Neural crest cell (in vitro differentiated cells): ENCODE data around the gene GLRX3. TPM values are rescaled to one million over a fixed set of nuclear protein-coding genes. Genes with fewer than 3 reads are reported as not detected.

Source experiments
- DNase-seq: peaks from one replicate; pipeline ENCODE4 v3.0.0; 2021; ENCODE audit warnings: low read depth, mixed read lengths, low spot score
- H3K27ac Mint-ChIP-seq: one replicate; pipeline ENCODE4 v1.8.0; 2021; ENCODE audit warnings: mild to moderate bottlenecking, mixed read lengths; ENCODE audit not compliant: unreplicated experiment
- H3K27me3 Mint-ChIP-seq: 2 replicates; pipeline ENCODE4 v1.8.0; 2021; ENCODE audit warnings: low read depth, mild to moderate bottlenecking, mixed read lengths
- H3K36me3 Mint-ChIP-seq: 2 replicates; pipeline ENCODE4 v1.8.0; 2021; ENCODE audit warnings: low read depth, mild to moderate bottlenecking, mixed read lengths
- H3K4me1 Mint-ChIP-seq: 2 replicates; pipeline ENCODE4 v1.8.0; 2021; ENCODE audit warnings: mixed read lengths
- H3K4me3 Mint-ChIP-seq: one replicate; pipeline ENCODE4 v1.8.0; 2021; ENCODE audit warnings: mild to moderate bottlenecking, mixed read lengths
- H3K9me3 Mint-ChIP-seq: 2 replicates; pipeline ENCODE4 v1.8.0; 2021; ENCODE audit warnings: mixed read lengths
- CTCF ChIP-seq: fragments of 200-600 bp; sonication (generic); conservative IDR thresholded peaks from 2 replicates; pipeline ENCODE4 v1.5.0; 2021; ENCODE audit warnings: antibody characterized with exemption, mild to moderate bottlenecking
- total RNA-seq: library from RNA; stranded (reverse); gene quantifications from 2 replicates; pipeline ENCODE4 v1.2.1, GENCODE V29; 2021

GLRX3 gene
- total RNA-seq, 1 donor from 2014 or later = 124 TPM

GRCh38 chr10:130141460-130141859, 5.3 kb downstream of the GLRX3 start:
- no peaks in the 10 kb centered on the region for H3K27me3 Mint-ChIP-seq
- no peaks in the 10 kb centered on the region for H3K9me3 Mint-ChIP-seq
- H3K36me3 Mint-ChIP-seq = peaks cover 14% of the 10 kb centered on the region
- H3K4me3 Mint-ChIP-seq = peak overlapping the region; percentile 33
- DNase-seq = no peak
- TF ChIP-seq CTCF = no peak
- no peak overlapping the region for H3K27ac Mint-ChIP-seq
- H3K4me1 Mint-ChIP-seq = peaks cover 45% of the 10 kb centered on the region

DNA sequence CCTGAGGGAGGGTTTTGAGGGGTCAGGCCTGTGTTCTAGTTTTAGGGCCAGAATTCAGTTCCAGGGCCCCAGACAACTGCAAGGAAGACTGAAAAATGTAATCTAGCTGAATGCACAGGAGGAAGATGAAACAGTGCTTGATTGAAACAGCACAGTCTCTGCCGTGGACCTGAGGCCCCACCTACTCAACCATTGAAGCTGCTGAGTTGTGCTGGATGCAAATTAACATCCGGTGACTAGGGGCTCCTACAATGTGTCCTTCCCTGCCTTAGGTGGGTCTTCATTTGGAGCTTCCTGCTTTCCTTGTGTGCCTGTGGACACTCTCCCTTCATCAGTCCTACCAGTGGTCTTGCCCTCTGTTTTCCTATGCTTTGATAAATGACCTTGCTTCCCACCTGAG, 5.7 kb downstream of the GLRX3 start:
- Mint-ChIP-seq H3K4me1 (peaks cover 45% of the 10 kb centered on the region), H3K27ac (no peak overlapping the region), H3K36me3 (peaks cover 14% of the 10 kb centered on the region), H3K9me3 (no peaks in the 10 kb centered on the region), H3K4me3 (peak overlapping the region; percentile 24), H3K27me3 (no peaks in the 10 kb centered on the region)
- DNase-seq = no peak
- no peak for TF ChIP-seq CTCF

GRCh38 chr10:130146042-130146441, 9.9 kb downstream of the GLRX3 start:
- no peaks in the 10 kb centered on the region for H3K27me3 Mint-ChIP-seq
- H3K4me1 Mint-ChIP-seq = peaks cover 19% of the 10 kb centered on the region
- H3K4me3 Mint-ChIP-seq = no peak overlapping the region
- no peak for DNase-seq
- H3K9me3 Mint-ChIP-seq = no peaks in the 10 kb centered on the region
- H3K27ac Mint-ChIP-seq = no peak overlapping the region
- H3K36me3 Mint-ChIP-seq = peaks cover 13% of the 10 kb centered on the region
- TF ChIP-seq CTCF = no peak

DNA sequence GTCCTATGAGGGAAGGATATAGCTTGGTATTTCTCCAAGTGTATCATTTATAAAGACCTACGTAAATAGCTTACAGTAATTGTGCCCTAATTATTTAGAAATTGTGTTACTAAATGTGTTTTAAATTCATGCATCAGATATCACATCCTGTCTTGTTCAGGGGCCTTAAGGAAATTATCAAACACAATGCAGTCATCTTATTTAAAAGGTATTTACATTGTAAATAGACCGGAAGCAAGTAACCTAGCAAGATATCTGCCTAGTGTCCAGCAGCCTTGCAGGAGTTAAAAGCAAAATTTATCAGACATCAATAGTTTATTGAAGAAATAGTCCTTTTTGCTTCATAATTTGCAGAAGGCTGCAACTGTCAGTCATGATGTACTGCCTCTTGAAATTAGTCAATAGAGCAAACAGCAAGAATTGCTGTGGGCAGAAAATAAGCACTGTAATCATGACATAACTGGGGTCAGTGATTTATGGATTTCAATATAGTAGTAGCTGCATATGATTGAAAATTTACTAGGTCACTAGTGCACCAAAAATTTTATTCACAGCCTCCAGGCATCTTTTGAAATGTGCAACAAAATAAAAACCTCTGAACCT, 23.1 kb downstream of the GLRX3 start:
- H3K36me3 Mint-ChIP-seq = peaks cover 14% of the 10 kb centered on the region
- DNase-seq = no peak
- no peak for TF ChIP-seq CTCF
- no peak overlapping the region for H3K27ac Mint-ChIP-seq
- peaks cover 3% of the 10 kb centered on the region for H3K9me3 Mint-ChIP-seq
- H3K4me1 Mint-ChIP-seq = peaks cover 7% of the 10 kb centered on the region
- H3K4me3 Mint-ChIP-seq = no peak overlapping the region
- H3K27me3 Mint-ChIP-seq = no peaks in the 10 kb centered on the region

DNA sequence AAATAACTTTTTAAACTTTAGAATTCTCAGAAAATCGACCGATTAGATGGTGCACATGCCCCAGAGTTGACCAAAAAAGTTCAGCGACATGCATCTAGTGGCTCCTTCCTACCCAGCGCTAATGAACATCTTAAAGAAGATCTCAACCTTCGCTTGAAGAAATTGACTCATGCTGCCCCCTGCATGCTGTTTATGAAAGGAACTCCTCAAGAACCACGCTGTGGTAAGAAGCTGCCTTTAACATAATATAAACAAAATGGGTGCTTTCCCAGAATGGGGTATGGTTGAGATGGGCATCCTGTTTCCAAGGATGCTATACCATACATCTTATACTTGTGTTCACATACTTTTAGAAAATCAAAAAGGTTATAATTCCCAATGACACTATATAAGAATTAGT, 24.6 kb downstream of the GLRX3 start:
- Mint-ChIP-seq H3K4me1 (peaks cover 7% of the 10 kb centered on the region), H3K27ac (no peak overlapping the region), H3K27me3 (no peaks in the 10 kb centered on the region), H3K4me3 (no peak overlapping the region), H3K9me3 (no peaks in the 10 kb centered on the region), H3K36me3 (peaks cover 7% of the 10 kb centered on the region)
- no peak for DNase-seq
- TF ChIP-seq CTCF = peak; percentile 23
